ENCODE data around the gene SELENOM. TPM values are rescaled to one million over a fixed set of nuclear protein-coding genes. Genes with fewer than 3 reads are reported as not detected.
"Not testable (repeated sequence)": the region's sequence is repeated elsewhere in the genome, so short reads cannot be mapped to it uniquely, and the experiment has no call there.

Gene SELENOM
- polyA plus RNA-seq, 1 experiment = 292 TPM

DNA sequence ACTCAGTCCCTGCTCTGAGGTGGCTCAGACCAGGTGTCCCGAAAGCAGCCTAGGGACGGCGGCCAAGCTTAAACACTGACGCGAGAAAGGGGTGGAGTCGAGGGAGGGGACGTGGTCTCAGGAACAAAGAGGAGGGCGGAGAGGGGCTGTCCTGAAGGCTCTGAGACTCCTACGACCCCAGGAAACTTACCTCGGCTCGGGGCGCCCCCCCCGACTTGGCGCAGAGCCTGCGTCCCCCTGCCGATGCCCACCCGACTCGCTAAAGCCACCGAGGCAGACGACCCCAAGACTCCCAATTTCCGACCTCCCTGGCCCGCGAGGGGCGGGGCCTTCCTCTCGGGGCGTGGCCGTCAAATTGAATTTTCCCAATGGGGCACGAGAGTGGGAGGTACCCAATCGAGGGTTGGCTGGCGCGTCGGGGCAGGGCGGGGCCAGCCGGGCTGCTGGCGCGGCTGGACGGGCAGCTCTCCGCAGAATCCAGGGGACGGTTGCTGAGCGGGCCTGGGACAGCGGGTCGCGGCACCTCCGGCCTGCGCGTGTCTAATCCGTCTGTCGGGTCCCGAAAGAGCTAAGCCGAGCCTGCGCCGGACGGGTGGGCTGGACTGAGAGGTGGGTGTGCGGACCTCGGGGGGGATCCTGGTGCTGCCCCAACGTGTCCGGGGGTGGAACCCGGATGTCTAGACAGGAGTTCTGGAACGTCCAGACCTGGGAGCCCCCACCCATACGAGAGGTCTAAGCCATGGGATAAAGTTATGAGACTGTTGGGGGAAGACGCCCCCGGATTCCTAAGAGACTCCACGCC lies 26.3 kb downstream of the SELENOM start, which contains the start of gene SMTN:
Gene SMTN (plus strand): TSS at position 471 of the 802 bp plus-strand sequence. CDS start 1,941 bp downstream, outside the sequence.
- peak within 1 kb of the TSS; percentile 63 for H3K4me3 ChIP-seq (ENCODE audit: low read depth, low read length)
- TF ChIP-seq, protein P1, sequence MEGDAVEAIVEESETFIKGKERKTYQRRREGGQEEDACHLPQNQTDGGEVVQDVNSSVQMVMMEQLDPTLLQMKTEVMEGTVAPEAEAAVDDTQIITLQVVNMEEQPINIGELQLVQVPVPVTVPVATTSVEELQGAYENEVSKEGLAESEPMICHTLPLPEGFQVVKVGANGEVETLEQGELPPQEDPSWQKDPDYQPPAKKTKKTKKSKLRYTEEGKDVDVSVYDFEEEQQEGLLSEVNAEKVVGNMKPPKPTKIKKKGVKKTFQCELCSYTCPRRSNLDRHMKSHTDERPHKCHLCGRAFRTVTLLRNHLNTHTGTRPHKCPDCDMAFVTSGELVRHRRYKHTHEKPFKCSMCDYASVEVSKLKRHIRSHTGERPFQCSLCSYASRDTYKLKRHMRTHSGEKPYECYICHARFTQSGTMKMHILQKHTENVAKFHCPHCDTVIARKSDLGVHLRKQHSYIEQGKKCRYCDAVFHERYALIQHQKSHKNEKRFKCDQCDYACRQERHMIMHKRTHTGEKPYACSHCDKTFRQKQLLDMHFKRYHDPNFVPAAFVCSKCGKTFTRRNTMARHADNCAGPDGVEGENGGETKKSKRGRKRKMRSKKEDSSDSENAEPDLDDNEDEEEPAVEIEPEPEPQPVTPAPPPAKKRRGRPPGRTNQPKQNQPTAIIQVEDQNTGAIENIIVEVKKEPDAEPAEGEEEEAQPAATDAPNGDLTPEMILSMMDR (IDR thresholded peaks at IDR 0.05; ENCODE audit: insufficient read depth, low read depth, low read length) = no peak
- no peaks in the 10 kb centered on the region for H3K36me3 ChIP-seq (ENCODE audit: control insufficient read depth, insufficient read depth, low read length)
- H3K27me3 ChIP-seq (ENCODE audit: control insufficient read depth, insufficient read depth, low read length) = no peaks in the 10 kb centered on the region
- POLR2A ChIA-PET = interaction anchor here (0.6 to 1.4 kb wide), 5 partner anchors 42 to 138 kb away, joined by 3 to 6 read pairs (median 4); partner anchors contain the start of gene MORC2
- DNase-seq (ENCODE audit: low read depth) = peak; percentile 41
- CTCF ChIA-PET = interaction anchor here (1.1 to 7.7 kb wide), 7 partner anchors 12 to 135 kb away, joined by 3 to 101 read pairs (median 29); partner anchors contain the start of genes MORC2, SELENOM and TUG1

DNA sequence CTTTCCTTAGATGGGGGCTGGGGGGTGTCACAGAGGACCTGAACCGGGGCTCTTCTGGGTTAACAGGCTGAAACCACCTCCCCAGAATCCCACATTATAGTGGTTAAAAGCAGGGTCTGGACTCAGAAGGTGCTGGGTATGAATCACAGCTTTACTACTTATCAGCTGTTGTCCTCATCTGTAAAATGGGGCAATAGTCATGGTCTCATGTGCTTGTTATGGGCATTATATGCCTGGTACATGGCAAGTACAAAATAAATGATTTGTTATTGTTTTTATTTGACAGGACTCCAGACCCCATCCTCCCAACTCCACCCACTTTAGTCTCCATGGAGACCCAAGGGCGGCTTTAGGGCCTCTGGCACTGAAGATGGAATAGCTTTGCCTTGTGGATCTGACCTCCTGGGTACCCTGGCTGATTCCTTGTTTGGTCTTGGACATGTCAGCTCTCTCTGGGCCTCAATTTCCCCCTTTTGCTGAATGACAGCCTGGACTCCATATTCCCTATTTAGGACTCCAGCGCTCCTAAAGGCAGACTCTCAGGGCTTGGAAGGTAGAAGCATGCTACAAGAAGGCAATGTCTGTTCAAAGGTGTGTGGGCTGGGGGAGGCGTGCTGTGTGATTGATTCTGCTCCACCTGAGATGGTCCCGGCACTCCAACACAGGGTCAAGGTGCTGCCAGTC lies 27.1 kb downstream of the SELENOM start:
- ChIA-PET POLR2A (interaction anchor here (0.6 to 1.4 kb wide), 5 partner anchors 41 to 139 kb away, joined by 3 to 6 read pairs (median 4); partner anchors contain the start of gene MORC2), CTCF (interaction anchor here (1.1 to 7.7 kb wide), 5 partner anchors 13 to 134 kb away, joined by 3 to 101 read pairs (median 29); partner anchors contain the start of genes MORC2 and TUG1)
- Histone ChIP-seq H3K27me3 (ENCODE audit: control insufficient read depth, insufficient read depth, low read length) (no peaks in the 10 kb centered on the region), H3K36me3 (ENCODE audit: control insufficient read depth, insufficient read depth, low read length) (no peaks in the 10 kb centered on the region), H3K4me3 (ENCODE audit: low read depth, low read length) (peak overlapping the region; percentile 63)
- TF ChIP-seq, protein P1 (IDR thresholded peaks at IDR 0.05; ENCODE audit: insufficient read depth, low read depth, low read length) = no peak
- no peak for DNase-seq (ENCODE audit: low read depth)

- Histone ChIP-seq H3K27me3 (ENCODE audit: control insufficient read depth, insufficient read depth, low read length) (no peaks in the 10 kb centered on the region), H3K4me3 (ENCODE audit: low read depth, low read length) (no peak overlapping the region), H3K36me3 (ENCODE audit: control insufficient read depth, insufficient read depth, low read length) (no peaks in the 10 kb centered on the region)
- CTCF ChIA-PET = no interaction called here
- no peak for DNase-seq (ENCODE audit: low read depth)
- TF ChIP-seq, protein P1 (IDR thresholded peaks at IDR 0.05; ENCODE audit: insufficient read depth, low read depth, low read length) = no peak
- POLR2A ChIA-PET = no interaction called here
These were observed 28.2 kb downstream of the SELENOM start for GRCh38 chr22:31079095-31079642.

DNA sequence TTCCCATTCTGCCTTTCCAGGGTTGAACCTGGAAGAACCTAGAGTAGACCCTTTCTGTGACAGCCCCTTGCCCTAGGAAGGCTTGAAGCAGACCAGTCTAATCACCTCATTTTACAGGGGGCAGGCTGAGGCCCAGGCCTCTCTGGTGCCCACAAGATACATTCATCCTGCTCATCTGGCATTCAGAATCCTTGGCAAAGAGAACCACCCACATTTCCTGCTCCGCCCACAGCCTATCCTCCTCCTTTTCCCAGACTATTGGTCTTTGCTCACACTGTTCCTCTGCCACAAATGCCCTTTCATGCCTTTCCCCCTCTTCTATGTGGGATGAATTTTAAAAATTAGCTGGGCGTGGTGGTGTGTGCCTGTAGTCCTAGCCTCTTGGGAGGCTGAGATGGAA lies 29.0 kb downstream of the SELENOM start:
- H3K36me3 ChIP-seq (ENCODE audit: control insufficient read depth, insufficient read depth, low read length); H3K27me3 ChIP-seq (ENCODE audit: control insufficient read depth, insufficient read depth, low read length); H3K4me3 ChIP-seq (ENCODE audit: low read depth, low read length); DNase-seq (ENCODE audit: low read depth); POLR2A ChIA-PET: not testable (repeated sequence)
- CTCF ChIA-PET = interaction anchor here (0.6 kb wide), 1 partner anchor 34 kb away, joined by 3 read pairs; no protein-coding TSS in a partner anchor

- ChIA-PET POLR2A (no interaction called here), CTCF (no interaction called here)
- TF ChIP-seq, protein P1 (IDR thresholded peaks at IDR 0.05; ENCODE audit: insufficient read depth, low read depth, low read length) = no peak
- no peak for DNase-seq (ENCODE audit: low read depth)
- Histone ChIP-seq H3K4me3 (ENCODE audit: low read depth, low read length) (no peak overlapping the region), H3K27me3 (ENCODE audit: control insufficient read depth, insufficient read depth, low read length) (no peaks in the 10 kb centered on the region), H3K36me3 (ENCODE audit: control insufficient read depth, insufficient read depth, low read length) (no peaks in the 10 kb centered on the region)
These were observed 29.7 kb downstream of the SELENOM start for GRCh38 chr22:31077681-31078080.

Measured in BJ (cell line).